Measurements from ENCODE around the gene BTN3A1.

BTN3A1 gene

DNA sequence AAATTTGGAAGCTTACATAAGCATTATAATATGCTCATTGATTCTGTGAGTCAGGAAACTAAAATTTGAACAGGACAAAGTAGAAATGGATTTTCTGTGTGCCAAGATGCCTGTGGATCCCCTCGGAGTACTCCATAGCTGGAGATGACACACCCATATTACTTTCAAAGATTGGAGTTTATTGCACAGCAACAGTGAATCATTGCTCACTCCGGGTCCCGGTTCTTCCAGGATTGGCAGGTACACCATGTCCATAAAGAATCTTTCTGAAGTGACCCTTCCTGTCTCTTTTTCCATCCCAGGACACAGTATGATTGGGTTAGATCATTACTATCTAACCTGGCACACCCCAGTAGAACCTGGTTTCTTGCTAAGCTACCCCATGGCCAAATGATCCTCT, 21.8 kb upstream of the BTN3A1 start:
- DNase-seq = no peak

DNA sequence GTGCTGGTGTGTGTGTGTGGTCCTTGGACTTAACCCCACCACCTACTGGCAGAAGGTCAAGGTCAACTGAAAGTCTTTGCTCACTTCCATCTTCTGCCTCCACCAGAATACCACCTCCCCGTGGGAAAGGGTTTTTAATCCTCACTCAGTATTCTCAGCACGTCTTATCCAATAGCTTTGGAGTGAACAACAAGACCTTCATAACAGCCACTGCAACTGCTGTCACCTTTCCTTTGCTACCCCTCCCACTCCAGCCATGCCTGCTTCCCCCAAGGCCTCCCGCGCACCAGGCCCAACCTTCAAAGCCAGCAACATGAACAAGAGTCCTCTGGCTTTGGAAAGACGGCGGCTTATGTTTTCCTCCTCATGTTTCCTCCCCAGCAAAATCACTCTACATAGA, 20.0 kb upstream of the BTN3A1 start:
- DNase-seq = no peak

DNA sequence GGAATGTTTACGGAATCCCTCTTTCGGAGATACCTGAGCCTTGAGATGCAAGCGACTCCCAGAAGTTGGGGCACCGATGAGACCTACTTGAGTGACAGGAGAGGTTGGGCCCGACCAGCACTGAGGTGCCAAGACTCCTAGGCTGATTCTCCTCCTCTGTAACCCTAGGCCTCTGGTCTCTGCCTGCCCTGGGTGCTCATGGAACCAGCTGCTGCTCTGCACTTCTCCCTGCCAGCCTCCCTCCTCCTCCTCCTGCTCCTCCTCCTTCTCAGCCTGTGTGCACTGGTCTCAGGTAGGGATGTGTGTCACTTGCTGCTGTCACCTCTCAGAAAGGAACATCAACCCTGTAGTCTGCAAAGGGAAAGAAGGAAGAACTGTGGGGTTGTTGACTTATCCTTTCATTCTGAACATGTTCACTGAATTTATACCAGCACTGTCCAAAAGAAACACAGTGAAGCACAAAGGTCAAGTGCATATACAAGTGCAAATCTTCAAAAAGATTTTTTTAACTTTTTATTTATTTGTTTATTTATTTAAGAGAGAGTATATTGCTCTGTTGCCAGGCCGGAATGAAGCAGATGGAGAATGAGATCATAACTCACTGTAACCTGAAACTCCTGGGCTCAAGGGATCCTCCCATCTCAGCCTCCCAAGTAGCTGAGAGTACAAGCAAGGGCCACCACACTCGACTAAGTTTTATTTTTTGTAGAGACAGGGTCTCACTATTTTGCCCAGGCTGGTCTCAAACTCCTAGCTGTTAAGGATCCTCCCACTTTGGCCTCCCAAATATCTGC, 18.3 kb upstream of the BTN3A1 start:
- peak; percentile 66 for DNase-seq

DNA sequence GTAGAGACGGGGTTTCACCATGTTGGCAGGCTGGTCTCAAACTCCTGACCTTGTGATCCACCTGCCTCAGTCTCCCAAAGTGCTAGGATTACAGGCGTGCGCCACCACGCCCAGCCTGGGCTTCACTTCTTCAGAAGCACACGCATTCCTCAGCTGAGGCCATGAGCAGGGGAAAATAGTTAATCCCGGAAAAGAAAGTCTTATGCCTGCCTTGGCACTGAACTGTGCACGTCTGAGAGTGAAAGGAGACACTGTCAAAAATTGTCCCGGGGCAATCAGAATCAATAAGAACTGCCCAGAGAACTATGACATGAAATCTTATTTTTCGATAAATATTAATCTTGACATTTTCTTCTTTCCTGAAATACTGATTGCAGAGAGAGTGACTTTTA, 16.3 kb upstream of the BTN3A1 start:
- DNase-seq = peak; percentile 9

DNA sequence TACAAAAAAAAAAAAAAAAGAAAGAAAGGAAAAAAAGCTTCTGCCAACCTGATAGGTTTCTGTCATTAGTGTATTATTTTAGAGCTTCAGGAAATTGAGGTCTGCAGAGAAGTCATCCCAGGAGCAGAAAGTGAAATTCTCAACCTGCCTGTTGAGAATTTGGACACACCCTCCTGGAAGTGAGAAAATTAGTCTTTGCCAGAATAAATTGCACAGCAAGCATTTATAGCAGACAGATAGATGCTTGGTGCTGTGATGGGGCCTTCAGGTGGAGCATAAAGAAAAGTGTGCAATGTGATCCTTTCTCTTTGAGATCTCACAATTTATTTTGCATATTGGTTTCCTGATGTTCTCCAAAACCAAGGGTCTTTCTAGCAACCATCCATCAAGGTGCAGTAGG, 14.5 kb upstream of the BTN3A1 start:
- DNase-seq = no peak

DNA sequence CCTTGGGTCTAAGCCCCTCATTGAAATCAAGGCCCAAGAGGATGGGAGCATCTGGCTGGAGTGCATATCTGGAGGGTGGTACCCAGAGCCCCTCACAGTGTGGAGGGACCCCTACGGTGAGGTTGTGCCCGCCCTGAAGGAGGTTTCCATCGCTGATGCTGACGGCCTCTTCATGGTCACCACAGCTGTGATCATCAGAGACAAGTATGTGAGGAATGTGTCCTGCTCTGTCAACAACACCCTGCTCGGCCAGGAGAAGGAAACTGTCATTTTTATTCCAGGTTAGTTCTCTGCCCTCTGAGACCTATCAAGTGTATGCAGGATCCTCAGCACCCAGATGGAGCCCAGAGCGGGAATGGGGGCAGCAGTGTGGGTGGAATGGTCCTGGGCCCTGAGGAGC, 14.1 kb upstream of the BTN3A1 start:
- peak; percentile 65 for DNase-seq

DNA sequence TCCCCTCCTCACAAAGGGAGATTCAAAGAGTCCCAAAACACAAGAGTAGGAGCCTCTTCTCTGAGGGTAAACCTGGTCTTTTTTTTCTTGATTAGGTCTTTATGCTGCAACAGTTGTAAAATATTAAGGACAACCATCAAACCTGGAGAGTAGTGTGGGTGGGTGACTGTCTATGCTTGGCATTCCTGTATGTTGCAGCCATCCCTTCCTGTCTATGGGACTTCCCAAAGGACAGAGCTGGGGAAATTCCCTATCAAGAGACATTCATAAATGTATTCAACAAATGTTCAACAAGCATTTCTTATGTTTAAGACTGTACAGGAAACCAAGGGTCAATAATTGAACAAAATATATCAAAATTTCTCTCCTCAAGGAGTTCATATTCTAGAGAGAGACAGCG, 13.6 kb upstream of the BTN3A1 start:
- no peak for DNase-seq

DNA sequence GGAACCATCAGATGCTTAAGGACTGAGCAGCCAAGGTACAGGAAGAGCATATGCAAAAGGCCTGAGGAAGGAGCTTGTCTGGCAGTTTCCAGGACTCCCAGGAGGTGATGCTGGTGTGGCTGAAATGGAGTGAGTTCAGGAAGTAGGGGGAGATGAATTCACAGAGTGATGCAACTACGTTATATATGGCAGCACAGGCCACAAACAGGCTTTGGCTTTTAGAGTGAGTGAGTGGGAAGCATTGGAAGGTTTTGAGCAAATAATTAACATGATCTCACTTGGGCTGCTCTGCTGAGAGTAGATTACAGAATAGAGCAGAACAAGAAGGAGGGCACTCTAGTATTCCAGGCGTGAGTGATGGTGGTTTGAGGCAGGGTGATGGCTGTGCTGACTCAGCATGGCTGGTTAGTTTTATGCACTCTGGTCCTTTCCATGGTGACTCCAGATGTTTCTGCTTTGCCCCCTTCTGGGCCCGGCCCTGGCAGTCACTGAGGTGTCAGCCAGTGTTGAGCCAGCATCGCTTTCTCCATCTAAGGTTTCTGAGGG, 12.7 kb upstream of the BTN3A1 start:
- no peak for DNase-seq

DNA sequence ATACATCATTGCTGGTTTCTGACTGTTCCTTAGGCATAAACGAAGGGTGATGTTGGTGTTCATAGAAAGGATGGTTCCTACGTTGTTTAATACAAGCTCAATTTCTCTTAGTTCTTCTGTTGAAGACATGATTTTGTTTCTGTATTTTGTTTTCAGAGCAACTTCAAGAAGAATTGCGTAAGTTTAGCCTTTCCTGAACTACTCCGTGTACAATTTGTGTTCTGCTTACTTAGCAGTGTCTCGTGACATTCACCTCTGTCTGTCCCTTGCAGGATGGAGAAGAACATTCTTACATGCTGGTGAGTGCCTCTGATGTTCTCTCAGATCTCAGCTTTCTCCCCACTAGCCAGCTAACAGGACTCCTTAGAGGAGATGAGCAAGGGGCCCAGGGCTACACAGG, 11.5 kb upstream of the BTN3A1 start:
- no peak for DNase-seq

DNA sequence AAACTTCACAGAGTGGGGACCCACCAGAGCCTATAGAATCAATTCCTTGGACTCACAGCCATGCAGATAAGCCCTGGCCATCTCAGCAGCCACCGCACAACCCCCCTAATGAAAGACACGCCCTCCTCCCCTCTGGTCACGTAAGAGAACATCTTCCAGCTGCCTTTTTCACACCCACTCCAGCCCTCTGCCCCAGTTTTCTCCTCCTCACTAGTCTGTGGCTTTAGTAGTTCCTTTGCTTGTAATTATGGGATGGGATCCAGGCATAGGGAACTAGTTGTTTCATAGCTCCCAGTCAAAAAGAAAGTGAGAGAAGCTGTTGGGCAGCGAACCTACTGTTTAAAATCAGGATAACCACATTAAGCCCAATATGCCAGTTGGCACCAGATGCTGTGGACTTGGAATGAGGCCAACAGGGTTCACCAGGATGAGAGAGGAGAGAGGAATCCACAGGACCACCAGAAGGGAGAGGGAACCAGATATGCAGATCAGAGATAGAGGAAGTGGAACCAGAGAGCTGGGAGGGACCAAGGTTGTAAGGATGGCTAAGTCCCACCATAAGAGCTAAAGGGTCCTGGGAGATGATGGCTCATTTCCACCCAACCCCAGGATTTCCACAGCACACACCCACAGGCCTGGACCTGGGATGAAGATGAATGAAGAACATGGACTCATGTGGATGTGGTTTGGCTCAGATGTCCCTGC, 9.0 kb upstream of the BTN3A1 start:
- DNase-seq = no peak

DNA sequence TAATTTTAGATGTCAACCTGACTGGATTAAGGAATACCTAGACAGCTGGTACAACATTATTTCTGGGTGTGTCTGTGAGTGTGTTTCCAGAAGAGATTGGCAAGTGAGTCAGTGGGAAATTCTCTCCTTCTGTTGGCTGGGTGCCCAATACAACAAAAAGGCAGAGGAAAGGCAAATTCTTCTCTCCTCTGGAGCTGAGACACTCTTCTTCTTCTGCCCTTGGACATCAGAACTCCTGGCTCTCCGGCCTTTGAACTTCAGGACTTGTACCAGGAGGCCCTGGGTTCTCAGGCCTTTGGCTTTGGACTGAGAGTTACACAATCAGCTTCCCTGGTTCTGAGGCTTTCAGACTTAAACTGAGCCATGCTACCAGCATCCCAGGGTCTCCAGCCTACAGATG, 7.8 kb upstream of the BTN3A1 start:
- no peak for DNase-seq

DNA sequence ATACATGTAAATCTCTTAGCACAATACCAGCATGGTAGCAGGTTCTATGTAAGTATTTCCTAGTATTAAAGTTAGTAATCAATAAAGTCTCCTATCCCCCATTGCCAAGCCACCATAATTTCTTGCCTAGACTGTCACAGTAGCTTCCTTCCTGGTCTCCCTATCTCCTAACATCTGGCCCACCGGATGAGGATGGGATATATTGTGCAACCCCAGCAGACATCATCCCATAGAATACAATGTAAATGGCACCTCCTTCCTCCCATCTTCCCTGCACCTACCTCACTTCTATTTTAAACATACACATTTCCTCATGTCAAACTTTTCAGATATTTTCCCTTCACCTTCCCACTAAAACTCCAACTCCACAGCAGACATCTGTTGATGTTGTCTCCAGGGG, 3.5 kb upstream of the BTN3A1 start:
- DNase-seq = no peak

DNA sequence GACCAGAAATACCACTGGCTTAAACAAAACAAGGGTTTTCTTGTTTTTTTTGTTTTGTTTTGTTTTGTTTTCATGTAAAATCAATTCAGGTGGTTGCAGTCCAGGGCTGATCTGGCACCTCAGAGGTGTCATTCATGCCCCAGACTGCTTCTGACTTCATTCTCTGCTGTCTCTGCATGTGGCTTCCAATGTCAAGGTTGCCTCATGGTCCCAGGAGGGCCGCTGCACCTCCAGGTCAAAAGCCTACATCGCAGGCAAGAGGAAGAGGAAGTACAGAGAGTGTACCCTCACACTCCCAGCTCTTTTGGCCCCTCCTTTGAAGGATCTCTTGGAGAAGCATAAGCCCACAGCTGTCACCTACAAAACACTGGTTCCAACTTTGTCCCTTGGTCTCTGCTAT, 1.4 kb upstream of the BTN3A1 start:
- DNase-seq = no peak

DNA sequence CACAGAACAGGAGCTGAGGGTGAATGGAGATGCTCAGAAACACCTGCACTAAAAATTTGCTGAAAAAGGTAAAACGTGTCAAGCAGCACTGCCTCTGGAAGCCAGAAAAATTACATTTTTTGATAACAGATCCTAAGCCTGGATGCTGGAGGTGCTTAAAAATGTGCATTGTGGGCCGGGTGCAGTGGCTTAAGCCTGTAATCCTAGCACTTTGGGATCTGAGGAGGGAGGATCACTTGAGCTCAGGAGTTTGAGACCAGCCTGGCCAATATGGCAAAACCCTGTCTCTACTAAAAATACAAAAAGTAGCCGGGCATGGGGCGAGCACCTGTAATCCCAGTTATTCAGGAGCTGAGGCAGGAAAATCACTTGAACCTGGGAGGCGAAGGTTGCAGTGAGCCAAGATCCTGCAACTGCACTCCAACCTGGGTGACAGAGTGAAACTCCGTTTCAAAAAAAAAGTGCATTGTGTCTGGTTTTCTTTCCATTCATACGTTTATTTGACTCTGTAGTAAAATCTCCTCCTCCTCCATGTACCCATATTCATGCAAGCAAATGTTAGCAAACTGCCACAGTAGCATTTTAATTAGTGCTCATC, 587 bp upstream of the BTN3A1 start:
- no peak for DNase-seq

DNA sequence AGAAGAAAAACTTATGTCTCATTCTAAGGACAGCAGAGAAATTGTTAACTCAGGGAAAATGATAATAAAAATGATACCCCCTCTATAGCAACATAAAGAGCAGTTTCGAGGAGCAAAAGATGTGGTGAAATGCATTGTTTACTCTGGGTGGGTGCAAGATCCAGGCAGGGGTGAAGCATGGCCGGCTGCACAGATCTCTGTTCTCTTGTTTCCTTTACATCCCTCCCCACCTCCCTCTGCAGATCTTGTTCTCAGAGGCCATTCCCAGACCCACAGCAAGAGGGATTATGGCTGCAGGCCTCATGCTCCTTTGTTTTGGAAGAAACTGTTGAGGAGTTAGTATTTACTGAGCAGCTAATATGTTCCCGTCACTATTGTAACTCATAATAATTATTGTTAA, 1.8 kb downstream of the BTN3A1 start:
- no peak for DNase-seq

DNA sequence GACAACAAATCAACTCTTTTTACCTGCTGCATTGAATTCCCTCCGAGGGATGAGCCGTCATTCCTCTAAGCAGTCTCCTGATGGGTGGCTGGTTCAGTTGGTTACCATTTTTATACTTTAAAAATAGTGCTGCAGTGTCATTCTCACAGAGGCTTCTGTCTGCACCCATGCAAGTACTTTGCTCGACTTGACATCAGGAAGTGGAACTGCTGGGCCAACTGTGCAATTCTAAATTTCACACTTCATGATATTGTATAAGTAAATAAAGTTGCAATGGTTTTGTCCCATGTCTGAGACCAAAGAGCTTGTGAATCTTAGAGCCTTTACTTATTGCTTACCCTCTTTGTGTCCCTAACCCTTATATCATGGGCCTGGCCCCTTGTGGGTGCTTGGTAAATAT, 2.5 kb downstream of the BTN3A1 start:
- DNase-seq = no peak

DNA sequence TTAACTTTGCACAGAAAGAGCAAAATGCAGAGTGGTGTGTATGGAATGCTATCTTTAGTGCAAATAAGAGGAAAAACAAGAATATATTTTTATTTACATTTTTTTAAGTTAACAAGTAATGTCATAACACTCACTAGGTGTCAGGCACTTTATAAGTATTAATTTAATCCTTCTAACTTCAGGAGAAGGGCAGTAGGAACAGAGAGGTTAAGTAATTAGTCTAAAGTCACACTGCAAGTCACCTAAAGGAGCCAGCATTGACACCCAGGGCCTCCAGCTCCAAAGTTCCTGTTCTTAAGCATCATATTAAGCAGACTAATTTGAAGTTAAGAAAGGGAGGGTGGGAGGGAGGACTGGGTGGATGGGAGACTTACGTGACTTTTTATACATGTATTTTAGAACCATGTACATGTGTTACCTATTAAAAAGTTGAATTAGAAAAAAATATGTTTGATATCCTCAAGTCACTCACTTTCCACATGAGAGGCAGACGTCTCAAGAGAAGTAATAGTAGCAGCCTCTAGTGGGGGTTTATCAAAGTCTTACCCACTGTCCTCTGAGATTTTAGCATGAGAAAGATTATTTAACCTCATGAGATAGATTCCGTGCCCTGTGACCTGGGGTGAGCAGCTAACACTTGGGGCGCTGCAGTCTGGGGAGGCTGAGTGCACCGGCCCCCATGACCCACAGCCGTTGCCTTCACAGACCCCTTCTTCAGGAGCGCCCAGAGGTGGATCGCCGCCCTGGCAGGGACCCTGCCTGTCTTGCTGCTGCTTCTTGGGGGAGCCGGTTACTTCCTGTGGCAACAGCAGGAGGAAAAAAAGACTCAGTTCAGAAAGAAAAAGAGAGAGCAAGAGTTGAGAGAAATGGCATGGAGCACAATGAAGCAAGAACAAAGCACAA, 7.0 kb downstream of the BTN3A1 start:
- no peak for DNase-seq

DNA sequence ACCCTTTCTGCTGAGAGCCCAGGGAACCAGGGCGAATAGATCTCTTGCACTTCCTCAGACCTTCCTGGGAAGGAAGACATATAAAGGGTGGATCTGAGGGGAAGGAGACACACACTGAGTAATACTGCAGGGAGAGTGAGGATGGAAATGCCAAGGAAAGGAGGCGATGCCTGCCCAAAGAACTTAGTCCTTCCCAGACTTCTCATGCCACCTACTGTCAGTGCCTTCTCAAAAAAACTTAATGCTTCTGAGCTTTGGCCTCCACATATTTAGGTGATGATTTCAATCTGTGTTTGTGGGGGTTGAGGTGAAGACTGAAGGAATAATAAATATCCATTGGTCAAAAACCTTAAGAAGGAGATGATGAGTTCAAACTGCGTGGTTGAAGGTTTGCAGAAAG, 9.7 kb downstream of the BTN3A1 start:
- DNase-seq = no peak

DNA sequence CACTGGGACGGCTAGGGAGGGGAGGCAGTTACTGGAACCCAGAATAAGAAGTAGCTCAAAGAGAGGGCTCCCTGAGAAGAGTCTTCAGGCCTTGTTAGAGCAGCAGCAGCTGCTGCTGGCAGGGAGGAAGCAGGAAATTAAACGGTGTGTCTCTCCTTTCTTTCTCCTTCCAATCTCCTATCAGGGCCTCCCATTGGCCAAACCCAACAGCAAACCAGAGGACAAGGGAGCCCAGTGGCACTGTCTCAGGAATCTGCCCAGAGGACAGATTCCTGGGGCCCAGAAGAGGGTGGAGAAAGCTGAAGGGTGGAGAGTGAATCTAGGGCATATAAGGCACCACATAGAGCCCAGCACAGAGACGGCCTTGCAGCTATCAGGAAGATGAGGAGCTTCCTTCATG, 10.2 kb downstream of the BTN3A1 start:
- no peak for DNase-seq

DNA sequence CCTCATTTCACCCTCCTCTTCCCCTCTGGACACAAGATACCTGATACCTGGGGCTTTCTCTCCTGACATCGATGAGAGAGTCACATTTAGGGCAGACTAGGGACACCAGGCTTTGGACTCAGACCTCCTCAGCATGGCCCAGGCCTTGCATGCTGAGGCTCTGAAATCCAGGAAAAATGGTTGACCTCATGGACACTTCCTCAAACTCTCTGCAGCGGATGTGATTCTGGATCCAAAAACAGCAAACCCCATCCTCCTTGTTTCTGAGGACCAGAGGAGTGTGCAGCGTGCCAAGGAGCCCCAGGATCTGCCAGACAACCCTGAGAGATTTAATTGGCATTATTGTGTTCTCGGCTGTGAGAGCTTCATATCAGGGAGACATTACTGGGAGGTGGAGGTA, 10.9 kb downstream of the BTN3A1 start:
- DNase-seq = no peak

DNA sequence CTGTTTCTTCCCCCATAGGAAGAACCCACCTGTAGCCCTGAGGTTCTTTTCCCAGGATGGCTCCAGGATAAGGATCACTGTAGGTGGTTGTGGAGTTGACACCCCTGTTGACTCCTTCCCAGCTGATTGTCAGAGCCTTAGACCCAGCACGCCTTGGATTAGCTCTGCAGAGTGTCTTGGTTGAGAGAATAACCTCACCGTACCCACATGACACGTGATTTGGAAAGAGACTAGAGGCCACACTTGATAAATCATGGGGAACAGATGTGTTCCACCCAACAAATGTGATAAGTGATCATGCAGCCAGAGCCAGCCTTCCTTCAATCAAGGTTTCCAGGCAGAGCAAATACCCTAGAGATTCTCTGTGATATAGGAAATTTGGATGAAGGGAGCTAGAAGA, 12.2 kb downstream of the BTN3A1 start:
- DNase-seq = no peak

DNA sequence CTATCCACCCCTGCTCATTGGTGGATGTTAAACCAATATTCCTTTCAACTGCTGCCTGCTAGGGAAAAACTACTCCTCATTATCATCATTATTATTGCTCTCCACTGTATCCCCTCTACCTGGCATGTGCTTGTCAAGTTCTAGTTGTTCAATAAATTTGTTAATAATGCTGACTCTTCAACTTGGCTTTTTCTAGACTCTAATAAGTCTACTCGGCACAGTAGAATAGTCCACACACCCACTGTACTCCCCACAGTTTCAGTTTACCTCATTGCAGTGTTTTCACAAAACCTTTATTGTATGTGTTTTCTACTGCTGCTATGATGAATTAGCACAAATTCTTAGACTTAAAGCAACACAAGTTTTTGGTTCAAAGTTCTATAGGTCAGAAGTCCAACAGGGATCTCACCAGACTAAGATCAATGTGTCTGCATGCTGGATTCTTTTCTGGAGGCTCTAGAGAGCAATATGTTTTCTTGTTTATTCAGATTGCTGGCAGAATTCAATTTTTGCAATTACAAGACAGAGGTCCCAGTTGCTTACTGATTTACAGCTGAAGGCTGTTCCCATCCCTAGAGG, 13.1 kb downstream of the BTN3A1 start:
- DNase-seq = no peak

DNA sequence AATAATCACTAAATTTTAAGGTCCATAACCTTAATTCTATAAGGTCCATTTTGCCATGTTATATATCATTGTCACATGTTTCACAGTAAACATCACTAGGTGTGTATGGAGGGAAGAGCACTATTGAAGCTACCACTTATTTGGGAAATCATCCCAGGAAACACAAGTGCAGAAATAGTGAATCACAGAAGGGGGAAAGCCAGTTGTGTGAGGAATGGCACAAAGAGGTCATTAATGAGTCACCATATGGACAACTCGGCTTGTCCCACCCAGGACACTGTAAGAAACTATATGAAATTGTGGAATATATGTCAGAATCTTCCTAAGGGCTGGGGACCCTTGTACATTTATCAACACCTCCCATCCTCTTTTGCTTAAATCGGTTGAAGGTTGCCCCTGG, 13.7 kb downstream of the BTN3A1 start:
- no peak for DNase-seq
